Brain microvascular endothelial cell (primary cell): Measurements from ENCODE around the gene EYS.
"Not testable (repeated sequence)": the region's sequence is repeated elsewhere in the genome, so short reads cannot be mapped to it uniquely, and the experiment has no call there.

Experiments
- DNase-seq: peaks from one replicate; pipeline ENCODE4 v3.0.0-alpha.2; 2020
- H3K27ac ChIP-seq: fragments of 250-450 bp; sonication (Bioruptor Pico); 2 replicates; pipeline ENCODE4 v1.5.1; 2020; ENCODE audit warnings: mild to moderate bottlenecking, moderate library complexity
- H3K27me3 ChIP-seq: fragments of 250-450 bp; sonication (Bioruptor Pico); replicated peaks from 2 replicates; pipeline ENCODE4 v1.5.1; 2020; ENCODE audit warnings: mild to moderate bottlenecking
- H3K36me3 ChIP-seq: fragments of 250-450 bp; sonication (Bioruptor Pico); replicated peaks from 2 replicates; pipeline ENCODE4 v1.5.1; 2020; ENCODE audit warnings: mild to moderate bottlenecking
- H3K4me3 ChIP-seq: 2 replicates; pipeline ENCODE4 v1.5.1; 2011; ENCODE audit warnings: low read depth, mild to moderate bottlenecking, control low read depth, low read length, moderate library complexity
- in situ Hi-C: cut with HindIII; loops from 2 replicates; pipeline ENCODE4 v1.10.0; 2017; ENCODE audit warnings: low sequenced_read_pairs, low pct_ligation_motif_present
- TF ChIP-seq, protein P1 (sequence below): IDR thresholded peaks from 2 replicates; pipeline ENCODE4 v1.5.1; 2011; ENCODE audit warnings: low read depth, mild to moderate bottlenecking, moderate library complexity, low read length, control low read depth, inconsistent platforms; ENCODE audit errors: missing control alignments

The EYS gene

DNA sequence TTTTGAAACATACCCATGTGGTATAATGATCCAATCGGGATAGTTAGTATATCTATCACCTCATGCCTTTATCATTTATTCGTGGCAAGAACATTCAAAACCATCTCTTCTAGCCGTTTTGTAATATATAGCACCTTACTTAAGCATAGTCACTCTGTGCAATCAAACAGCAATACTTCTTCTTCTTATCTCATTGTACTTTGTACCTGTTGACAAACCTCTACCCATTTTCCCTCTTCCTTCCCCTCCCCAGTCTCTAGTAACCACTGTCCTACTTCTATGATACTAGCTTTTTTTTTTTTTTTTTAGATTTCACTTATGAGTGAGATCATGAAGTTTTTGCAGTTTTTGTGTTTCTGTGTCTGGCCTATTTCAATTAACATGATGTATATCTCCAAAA lies 296.7 kb downstream of the EYS start:
- Histone ChIP-seq H3K27me3 (no peaks in the 10 kb centered on the region), H3K36me3 (no peaks in the 10 kb centered on the region), H3K4me3 (no peak overlapping the region), H3K27ac (no peak overlapping the region)
- in situ Hi-C loops, result no loop called here
- TF ChIP-seq, protein P1, sequence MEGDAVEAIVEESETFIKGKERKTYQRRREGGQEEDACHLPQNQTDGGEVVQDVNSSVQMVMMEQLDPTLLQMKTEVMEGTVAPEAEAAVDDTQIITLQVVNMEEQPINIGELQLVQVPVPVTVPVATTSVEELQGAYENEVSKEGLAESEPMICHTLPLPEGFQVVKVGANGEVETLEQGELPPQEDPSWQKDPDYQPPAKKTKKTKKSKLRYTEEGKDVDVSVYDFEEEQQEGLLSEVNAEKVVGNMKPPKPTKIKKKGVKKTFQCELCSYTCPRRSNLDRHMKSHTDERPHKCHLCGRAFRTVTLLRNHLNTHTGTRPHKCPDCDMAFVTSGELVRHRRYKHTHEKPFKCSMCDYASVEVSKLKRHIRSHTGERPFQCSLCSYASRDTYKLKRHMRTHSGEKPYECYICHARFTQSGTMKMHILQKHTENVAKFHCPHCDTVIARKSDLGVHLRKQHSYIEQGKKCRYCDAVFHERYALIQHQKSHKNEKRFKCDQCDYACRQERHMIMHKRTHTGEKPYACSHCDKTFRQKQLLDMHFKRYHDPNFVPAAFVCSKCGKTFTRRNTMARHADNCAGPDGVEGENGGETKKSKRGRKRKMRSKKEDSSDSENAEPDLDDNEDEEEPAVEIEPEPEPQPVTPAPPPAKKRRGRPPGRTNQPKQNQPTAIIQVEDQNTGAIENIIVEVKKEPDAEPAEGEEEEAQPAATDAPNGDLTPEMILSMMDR, result no peak
- DNase-seq, result no peak

DNA sequence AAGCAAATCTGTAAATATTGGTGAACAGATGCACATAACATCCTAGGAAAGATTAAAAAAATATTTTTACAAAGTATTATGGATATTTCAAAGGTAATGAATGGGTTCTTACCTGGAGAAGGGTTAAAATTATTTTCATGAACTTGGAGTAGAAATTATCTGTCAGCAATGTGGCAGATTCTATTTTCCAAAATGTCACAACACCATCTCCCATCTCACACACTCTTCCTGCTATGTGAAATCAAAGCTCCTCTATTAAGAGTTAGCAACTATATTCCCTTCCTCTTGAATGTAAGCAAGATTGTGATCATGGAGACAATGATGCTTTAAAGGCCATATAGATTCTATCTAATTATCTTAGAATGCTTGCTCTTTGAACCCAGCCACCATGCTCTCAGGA lies 304.5 kb downstream of the EYS start:
- in situ Hi-C loops, result no loop called here
- H3K36me3 ChIP-seq, result no peaks in the 10 kb centered on the region
- H3K4me3 ChIP-seq, result no peak overlapping the region
- H3K27me3 ChIP-seq, result no peaks in the 10 kb centered on the region
- no peak for DNase-seq
- TF ChIP-seq, protein P1, result no peak
- no peak overlapping the region for H3K27ac ChIP-seq

DNA sequence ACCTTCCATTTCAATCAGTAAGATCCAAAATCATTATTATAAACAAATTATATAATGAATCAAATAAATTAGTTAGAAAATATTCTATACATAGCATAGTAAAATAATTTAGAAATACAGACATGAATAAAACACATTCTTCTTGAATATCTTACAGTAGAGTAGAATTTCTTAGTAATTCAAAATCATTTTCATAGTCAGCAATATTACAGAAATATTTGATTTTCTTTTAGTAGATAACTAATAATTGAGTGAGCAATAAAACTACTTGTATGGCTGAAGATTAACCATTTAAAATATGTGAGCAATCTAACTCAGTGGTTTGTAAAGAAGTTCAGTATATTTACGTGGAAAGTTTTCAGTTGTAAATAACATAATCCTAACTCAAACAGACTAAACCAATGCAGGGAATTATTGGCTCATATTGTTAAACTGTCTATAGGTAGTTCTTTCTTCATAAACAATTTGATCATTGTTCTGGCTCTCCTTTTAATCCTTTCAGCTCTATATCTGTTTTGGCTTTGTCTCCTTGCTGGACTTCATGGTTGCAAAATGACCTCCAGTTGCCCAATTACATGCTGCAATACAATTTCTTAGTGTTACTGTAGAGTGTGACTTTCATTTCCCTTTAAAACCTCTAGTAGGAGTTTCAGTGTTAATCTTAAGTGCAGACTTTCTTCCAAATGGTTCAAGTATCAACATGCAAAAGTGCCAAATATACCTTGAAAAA lies 307.5 kb downstream of the EYS start:
- in situ Hi-C loops, result no loop called here
- no peaks in the 10 kb centered on the region for H3K27me3 ChIP-seq
- no peak overlapping the region for H3K4me3 ChIP-seq
- no peaks in the 10 kb centered on the region for H3K36me3 ChIP-seq
- TF ChIP-seq, protein P1, result no peak
- no peak overlapping the region for H3K27ac ChIP-seq
- no peak for DNase-seq

DNA sequence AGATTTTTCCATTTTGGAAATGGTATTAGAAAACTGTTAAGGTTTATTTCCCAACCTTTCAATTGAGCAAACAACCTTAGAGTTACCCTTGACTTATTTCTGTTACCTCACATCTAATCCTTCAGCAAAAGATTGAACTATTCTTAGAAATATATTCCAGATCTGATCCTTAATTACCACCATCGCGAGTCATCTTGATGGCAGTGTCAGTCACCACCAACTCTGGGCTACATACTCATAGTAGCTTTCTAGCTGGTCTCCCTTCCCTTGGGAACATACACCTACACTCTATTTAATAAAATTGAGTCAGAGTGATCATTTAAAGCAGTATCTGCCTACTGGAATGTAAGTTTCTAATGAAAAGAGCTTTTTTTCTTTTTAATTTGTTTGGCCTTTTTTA lies 308.2 kb downstream of the EYS start:
- DNase-seq, result no peak
- TF ChIP-seq, protein P1, result no peak
- in situ Hi-C loops, result no loop called here

DNA sequence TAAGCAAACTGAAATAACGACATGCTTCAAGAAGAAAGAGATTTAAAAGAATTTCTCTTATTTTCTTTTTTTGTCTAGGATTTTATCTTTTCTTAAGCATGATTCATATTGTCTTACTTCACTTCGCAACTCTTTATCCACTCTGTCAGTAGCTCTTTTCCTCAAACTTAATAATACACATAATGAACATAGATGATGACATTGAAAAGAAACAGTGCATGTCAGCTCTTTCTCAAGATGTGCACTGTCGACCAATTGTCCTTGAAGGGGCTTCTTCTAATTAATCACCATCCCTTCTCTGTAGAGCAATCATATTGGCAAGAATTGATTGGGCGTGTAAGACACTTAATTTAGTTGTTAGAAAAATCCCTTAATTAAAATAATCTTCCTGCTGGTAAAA lies 356.5 kb downstream of the EYS start:
- Histone ChIP-seq H3K36me3 (no peaks in the 10 kb centered on the region), H3K27me3 (no peaks in the 10 kb centered on the region), H3K4me3 (no peak overlapping the region), H3K27ac (no peak overlapping the region)
- in situ Hi-C loops, result no loop called here
- TF ChIP-seq, protein P1, result no peak
- no peak for DNase-seq

More for the DNA sequence above, 308.2 kb downstream of the EYS start:
- no peaks in the 10 kb centered on the region for H3K27me3 ChIP-seq
- no peak overlapping the region for H3K27ac ChIP-seq
- H3K4me3 ChIP-seq, result no peak overlapping the region
- no peaks in the 10 kb centered on the region for H3K36me3 ChIP-seq

DNA sequence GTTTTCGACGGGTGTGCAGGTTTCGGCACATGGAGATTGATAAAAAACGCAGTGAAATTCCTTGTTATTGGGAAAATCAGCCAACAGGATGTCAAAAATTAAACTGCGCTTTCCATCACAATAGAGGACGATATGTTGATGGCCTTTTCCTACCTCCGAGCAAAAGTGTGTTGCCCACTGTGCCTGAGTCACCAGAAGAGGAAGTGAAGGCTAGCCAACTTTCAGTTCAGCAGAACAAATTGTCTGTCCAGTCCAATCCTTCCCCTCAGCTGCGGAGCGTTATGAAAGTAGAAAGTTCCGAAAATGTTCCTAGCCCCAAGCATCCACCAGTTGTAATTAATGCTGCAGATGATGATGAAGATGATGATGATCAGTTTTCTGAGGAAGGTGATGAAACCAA lies 404.4 kb downstream of the EYS start:
- H3K36me3 ChIP-seq, H3K27me3 ChIP-seq, in situ Hi-C loops, DNase-seq, H3K27ac ChIP-seq, H3K4me3 ChIP-seq: not testable (repeated sequence)
